Endothelial cell of umbilical vein (primary cell): Measurements from ENCODE around the gene STX16. TPM values are rescaled to one million over a fixed set of nuclear protein-coding genes. Genes with fewer than 3 reads are reported as not detected.

Source experiments
- BruUV-seq: library from RNA; stranded (reverse); fragments of 400-500 nt; replicated peaks from 2 replicates; lab custom pipeline; 2021; lab: Mats Ljungman, UMichigan
- CTCF ChIA-PET: fragments of 300-600, 350-600 bp; sonication (Branson Sonifier 250); formaldehyde crosslinking; loops from one replicate; lab custom pipeline; 2021; ENCODE audit warnings: antibody characterized with exemption, inconsistent platforms; lab: Charles Lee
- POLR2A ChIA-PET: fragments of 300-600, 350-600 bp; sonication (Branson Sonifier 250); formaldehyde crosslinking; loops from one replicate; lab custom pipeline; 2021; ENCODE audit warnings: antibody characterized with exemption, inconsistent platforms; lab: Charles Lee
- DNase-seq: peaks from one replicate; pipeline ENCODE4 v3.0.0-alpha.2; 2011; ENCODE audit warnings: low read depth, low spot score
- FAIRE-seq: peaks from 2 replicates; lab custom pipeline; 2011; peaks lifted over from hg19 to GRCh38; lab: Jason Lieb, UNC
- H2AFZ ChIP-seq: 2 replicates; pipeline ENCODE4 v1.6.0; 2012; ENCODE audit warnings: low read depth, low read length, control low read depth, inconsistent platforms
- H3K27ac ChIP-seq: 2 replicates; pipeline ENCODE4 v1.5.1; 2011; ENCODE audit warnings: low read depth, mild to moderate bottlenecking, control low read depth, low read length, moderate library complexity; ENCODE audit not compliant: insufficient read depth
- H3K27me3 ChIP-seq, 2 experiments: 2 replicates each; pipeline versions ENCODE4 v1.6.0 to v1.6.1; 2011; ENCODE audit warnings: low read length in 2 of 2, mixed read lengths in 1 of 2; ENCODE audit not compliant: control insufficient read depth in 2 of 2, insufficient read depth in 2 of 2
- H3K36me3 ChIP-seq, 2 experiments: 2 replicates in 1 of 2; 3 replicates in 1 of 2; pipeline ENCODE4 v1.5.1; 2011; ENCODE audit warnings: low read length in 2 of 2, mild to moderate bottlenecking in 1 of 2, moderate library complexity in 1 of 2; ENCODE audit not compliant: control insufficient read depth in 2 of 2, insufficient read depth in 2 of 2; ENCODE audit errors: extremely low read depth in 1 of 2
- H3K4me1 ChIP-seq: 3 replicates; pipeline ENCODE4 v1.5.1; 2011; ENCODE audit warnings: mild to moderate bottlenecking, low read length; ENCODE audit not compliant: control insufficient read depth, insufficient read depth; ENCODE audit errors: extremely low read depth
- H3K4me2 ChIP-seq: 2 replicates; pipeline ENCODE4 v1.6.1; 2011; ENCODE audit warnings: low read length, control low read depth, mixed read lengths; ENCODE audit not compliant: insufficient read depth
- H3K4me3 ChIP-seq, 3 experiments: fragments of 200-600 bp in 1 of 3; sonication (generic), shearing (Covaris generic) in 1 of 3; replicated peaks in 1 of 3; 2 replicates each; pipeline ENCODE4 v1.5.1; 2011 to 2016; ENCODE audit warnings: control low read depth in 3 of 3, low read length in 3 of 3, mild to moderate bottlenecking in 2 of 3, inconsistent platforms in 1 of 3, low read depth in 1 of 3, moderate library complexity in 1 of 3; ENCODE audit not compliant: insufficient read depth in 1 of 3
- H3K79me2 ChIP-seq: 2 replicates; pipeline ENCODE4 v1.6.0; 2012; ENCODE audit warnings: low read length, inconsistent platforms; ENCODE audit not compliant: control insufficient read depth, insufficient read depth
- H3K9ac ChIP-seq: replicated peaks from 2 replicates; pipeline ENCODE3; 2011; ENCODE audit warnings: low read length, control low read depth; ENCODE audit not compliant: insufficient read depth; ENCODE audit errors: extremely low read depth
- H3K9me1 ChIP-seq: replicated peaks from 3 replicates; pipeline ENCODE4 v1.6.0; 2011; ENCODE audit warnings: mild to moderate bottlenecking, low read length; ENCODE audit not compliant: control insufficient read depth, insufficient read depth; ENCODE audit errors: extremely low read depth
- H3K9me3 ChIP-seq: replicated peaks from 2 replicates; pipeline ENCODE4 v1.5.1; 2012; ENCODE audit warnings: low read length, inconsistent platforms; ENCODE audit not compliant: control insufficient read depth, insufficient read depth
- H4K20me1 ChIP-seq: replicated peaks from 2 replicates; pipeline ENCODE3; 2011; ENCODE audit warnings: mild to moderate bottlenecking, low read length; ENCODE audit not compliant: control insufficient read depth, insufficient read depth; ENCODE audit errors: extremely low read depth
- CTCF ChIP-seq, 2 donors: IDR thresholded peaks; 1 replicate in 1 of 2; 2 replicates in 1 of 2; pipeline ENCODE4 v1.5.1; 2011; ENCODE audit warnings: low read length in 2 of 2, mild to moderate bottlenecking in 2 of 2, moderate library complexity in 2 of 2, control low read depth in 1 of 2, inconsistent platforms in 1 of 2, low read depth in 1 of 2; ENCODE audit not compliant: insufficient read depth in 1 of 2; ENCODE audit errors: extremely low read depth in 1 of 2
- EZH2 ChIP-seq: IDR thresholded peaks from 2 replicates; pipeline ENCODE4 v1.6.1; 2012; ENCODE audit warnings: borderline replicate concordance, low read depth, mild to moderate bottlenecking, moderate library complexity, low read length, inconsistent platforms; ENCODE audit not compliant: severe bottlenecking
- FOS ChIP-seq: IDR thresholded peaks from 2 replicates; pipeline ENCODE4 v1.6.1; 2011; ENCODE audit warnings: mild to moderate bottlenecking, low read length, moderate library complexity, borderline replicate concordance; ENCODE audit not compliant: insufficient read depth
- GATA2 ChIP-seq: IDR thresholded peaks from 2 replicates; pipeline ENCODE4 v1.7.0; 2011; ENCODE audit warnings: low read depth, mild to moderate bottlenecking, moderate library complexity, mixed read lengths, low read length; ENCODE audit not compliant: insufficient read length, insufficient read depth
- JUN ChIP-seq: IDR thresholded peaks from 2 replicates; pipeline ENCODE4 v1.6.1; 2011; ENCODE audit warnings: borderline replicate concordance, low read depth; ENCODE audit not compliant: insufficient read length, insufficient read depth
- MYC ChIP-seq: IDR thresholded peaks from one replicate; pipeline ENCODE4 v1.6.1; 2011; ENCODE audit warnings: mild to moderate bottlenecking, low read depth, low read length
- POLR2A ChIP-seq: IDR thresholded peaks from 2 replicates; pipeline ENCODE4 v1.6.1; 2012; ENCODE audit warnings: low read depth, mild to moderate bottlenecking, control low read depth, low read length
- POLR2AphosphoS5 ChIP-seq: IDR thresholded peaks from 2 replicates; pipeline ENCODE4 v1.6.1; 2012; ENCODE audit warnings: low read depth, mild to moderate bottlenecking, control low read depth, low read length, moderate library complexity; ENCODE audit not compliant: insufficient read depth
- dilution Hi-C: fragments of 300-500 bp; cut with MboI; formaldehyde crosslinking; loops from one replicate; pipeline ENCODE4 v1.15.0; 2019; ENCODE audit warnings: low sequenced_read_pairs; ENCODE audit not compliant: extremely low pct_ligation_motif_present
- intact Hi-C: fragments of 100-400 bp; cut with micrococcal nuclease; formaldehyde crosslinking; loops from one replicate; pipeline ENCODE4 v1.10.0; 2022
- polyA plus RNA-seq, 4 experiments: library from polyadenylated mRNA; depleted of rRNA in 3 of 4; stranded (reverse) in 3 of 4; unstranded in 1 of 4; fragments of >200 nt; gene quantifications; 2 replicates each; pipeline versions ENCODE4 v1.2.1 to v1.2.3, GENCODE V29; 2011 to 2012; ENCODE audit warnings: missing spikeins in 1 of 4
- total RNA-seq: library from RNA; stranded (reverse); gene quantifications from 2 replicates; pipeline ENCODE4 v1.2.3, GENCODE V29; 2021
- TF ChIP-seq, protein P1 (sequence below): IDR thresholded peaks from 2 replicates; pipeline ENCODE4 v1.6.1; 2011; ENCODE audit not compliant: insufficient read depth, insufficient read length

STX16 gene
- total and polyA plus RNA-seq, 2 donors (not counting 3 experiments of a cell fraction or from before 2014, with no cell fraction given): 43.1 to 63.5 TPM

- H3K9ac ChIP-seq: no peak overlapping the region
- no TSS peak for BruUV-seq
- H4K20me1 ChIP-seq: no peaks in the 10 kb centered on the region
- DNase-seq (peak; percentile 49), FAIRE-seq (no peak)
- H3K4me3 ChIP-seq: no peak overlapping the region
- H2AFZ ChIP-seq: peak overlapping the region; percentile 28
- no peak overlapping the region for H3K4me2 ChIP-seq
- no peaks in the 10 kb centered on the region for H3K27me3 ChIP-seq
- dilution Hi-C loops (no loop called here), intact Hi-C loops (no loop called here)
- no peaks in the 10 kb centered on the region for H3K9me1 ChIP-seq
- H3K36me3 ChIP-seq: no peaks in the 10 kb centered on the region
- ChIA-PET POLR2A (no interaction called here), CTCF (interaction anchor here (1.4 to 2.1 kb wide), 2 partner anchors 38 to 207 kb away, joined by 6 to 14 read pairs; partner anchors contain the start of gene STX16)
- no peaks in the 10 kb centered on the region for H3K9me3 ChIP-seq
- peaks cover 4% of the 10 kb centered on the region for H3K79me2 ChIP-seq
- no peak overlapping the region for H3K27ac ChIP-seq
- TF ChIP-seq, protein P1, sequence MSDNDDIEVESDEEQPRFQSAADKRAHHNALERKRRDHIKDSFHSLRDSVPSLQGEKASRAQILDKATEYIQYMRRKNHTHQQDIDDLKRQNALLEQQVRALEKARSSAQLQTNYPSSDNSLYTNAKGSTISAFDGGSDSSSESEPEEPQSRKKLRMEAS: no peak
- no peak for TF ChIP-seq EZH2
- TF ChIP-seq GATA2: no peak
- no peak for TF ChIP-seq FOS
- TF ChIP-seq POLR2A: no peak
- no peak for TF ChIP-seq CTCF (IDR thresholded peaks at IDR 0.05; ENCODE audit: extremely low read depth in 1 of 2, insufficient read depth in 1 of 2, low read depth in 1 of 2, low read length in 2 of 2)
- no peak for TF ChIP-seq POLR2AphosphoS5
- TF ChIP-seq MYC: no peak
- no peak for TF ChIP-seq JUN
- H3K4me1 ChIP-seq: peaks cover 13% of the 10 kb centered on the region
Observed at GRCh38 chr20:58688840-58689239, 37.8 kb downstream of the STX16 start.
